Measurements from ENCODE around the gene TEKTIP1.

DNA sequence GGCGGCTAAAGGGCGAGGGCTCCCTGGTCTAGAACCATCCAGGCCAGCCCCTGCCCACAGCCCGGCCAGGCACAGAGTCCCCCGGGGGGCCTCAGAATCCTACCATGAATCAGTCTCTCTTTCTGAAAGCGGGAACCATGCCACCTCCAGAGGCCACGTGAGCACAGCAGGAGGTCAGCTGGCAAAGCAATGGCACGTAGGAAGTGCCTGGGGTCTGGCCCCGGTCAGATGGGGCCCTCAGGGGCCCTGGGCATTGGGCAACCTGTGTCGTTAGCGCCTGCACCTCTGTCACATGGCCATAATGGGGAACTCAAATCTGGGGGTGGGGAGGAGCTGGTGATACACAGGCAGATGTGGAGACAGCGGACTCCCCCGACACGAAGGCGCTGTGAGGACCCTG is 9.6 kb downstream of the TEKTIP1 start:
- no peak for TF ChIP-seq CTCF (IDR thresholded peaks at IDR 0.05)
- no peak for TF ChIP-seq EZH2 (IDR thresholded peaks at IDR 0.05; ENCODE audit: borderline replicate concordance, insufficient read depth, low read depth, low read length, poor library complexity, severe bottlenecking)

Data from B cell (primary cell).